ENCODE measurements around the gene AKAP8.
A peak's percentile ranks its signal among the peaks of the same experiment; 100 is the strongest.

AKAP8 gene

DNA sequence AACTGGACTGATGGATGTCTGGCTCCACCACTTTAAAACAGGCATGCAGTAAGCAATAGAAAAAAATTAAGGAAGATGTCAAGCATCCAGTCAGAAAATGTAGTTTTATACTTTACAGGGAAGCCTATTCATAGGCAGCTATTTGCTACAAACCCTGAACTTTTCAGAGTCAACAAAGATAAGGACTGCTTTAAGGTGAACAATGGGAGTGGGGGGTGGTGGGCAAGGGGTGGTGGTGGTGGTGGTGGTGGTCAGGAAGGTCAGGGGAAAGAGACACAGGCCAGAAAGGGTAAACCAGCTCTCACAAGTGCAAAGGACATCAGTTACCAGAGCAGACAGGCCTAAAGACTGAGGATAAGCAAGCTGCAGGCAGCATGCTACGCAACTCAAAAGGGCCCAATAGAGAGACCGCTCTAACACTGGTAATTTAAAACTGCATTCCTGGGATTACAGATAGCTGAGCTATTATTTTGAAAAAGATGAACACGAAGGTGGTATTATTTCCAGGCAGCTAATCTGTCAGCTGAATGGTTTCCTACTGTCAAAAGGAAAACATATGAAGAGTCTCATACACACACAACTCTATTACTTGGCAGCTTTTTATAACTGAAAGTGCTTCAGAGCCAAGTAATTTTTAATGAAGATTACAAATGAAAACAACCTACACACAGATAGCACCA is 62.1 kb downstream of the AKAP8 start:
- Mint-ChIP-seq H3K4me3 (peak overlapping the region; percentile 53), H3K4me1 (ENCODE audit: low read depth) (peaks cover 90% of the 10 kb centered on the region), H3K36me3 (ENCODE audit: low read depth) (peaks cover 18% of the 10 kb centered on the region), H3K9me3 (no peaks in the 10 kb centered on the region), H3K27me3 (no peaks in the 10 kb centered on the region), H3K27ac (peak overlapping the region; percentile 91)

DNA sequence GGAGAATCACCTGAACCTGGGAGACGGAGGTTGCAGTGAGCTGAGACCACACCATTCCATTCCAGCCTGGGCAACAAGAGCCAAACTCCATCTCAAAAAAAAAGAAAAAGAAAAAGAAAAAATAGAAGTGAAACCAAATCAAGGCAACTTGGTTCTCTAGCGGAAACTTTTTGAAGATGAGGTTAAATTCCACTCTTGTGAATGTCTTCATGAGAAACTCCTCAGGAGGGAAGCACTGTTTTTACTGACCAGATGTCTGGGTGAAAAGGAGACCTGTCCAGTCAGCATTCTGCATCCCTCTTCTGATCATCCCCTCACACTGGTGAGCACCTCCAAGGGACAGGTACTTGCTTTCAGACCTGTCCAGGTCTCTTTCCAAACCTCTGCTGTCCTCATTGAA is 63.1 kb downstream of the AKAP8 start:
- Mint-ChIP-seq H3K4me3 (peak overlapping the region; percentile 53), H3K27me3 (no peaks in the 10 kb centered on the region), H3K4me1 (ENCODE audit: low read depth) (peaks cover 93% of the 10 kb centered on the region), H3K27ac (peak overlapping the region; percentile 91), H3K36me3 (ENCODE audit: low read depth) (peaks cover 17% of the 10 kb centered on the region), H3K9me3 (no peaks in the 10 kb centered on the region)

DNA sequence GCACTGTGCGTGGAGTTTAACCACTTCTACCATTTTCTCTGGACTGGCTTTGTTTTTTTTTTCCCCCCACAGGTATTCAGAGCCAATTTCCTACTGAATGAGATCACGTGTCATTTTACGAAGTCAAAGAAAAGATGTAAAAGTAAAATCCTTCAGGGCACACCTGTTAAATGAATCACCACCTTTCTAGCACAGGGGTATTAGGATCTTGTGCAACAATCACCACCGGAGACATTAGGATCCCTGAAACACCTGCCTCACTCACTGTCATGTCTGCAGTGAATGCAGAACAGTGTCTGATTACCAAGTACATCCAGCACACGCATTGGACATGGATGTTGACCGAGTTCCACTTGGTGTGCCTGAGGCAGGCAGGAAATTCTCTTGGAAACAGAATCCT is 64.5 kb downstream of the AKAP8 start:
- Mint-ChIP-seq H3K27ac (peak overlapping the region; percentile 75), H3K27me3 (no peaks in the 10 kb centered on the region), H3K4me3 (peak overlapping the region; percentile 17), H3K4me1 (ENCODE audit: low read depth) (peaks cover 93% of the 10 kb centered on the region), H3K36me3 (ENCODE audit: low read depth) (peaks cover 17% of the 10 kb centered on the region), H3K9me3 (no peaks in the 10 kb centered on the region)

DNA sequence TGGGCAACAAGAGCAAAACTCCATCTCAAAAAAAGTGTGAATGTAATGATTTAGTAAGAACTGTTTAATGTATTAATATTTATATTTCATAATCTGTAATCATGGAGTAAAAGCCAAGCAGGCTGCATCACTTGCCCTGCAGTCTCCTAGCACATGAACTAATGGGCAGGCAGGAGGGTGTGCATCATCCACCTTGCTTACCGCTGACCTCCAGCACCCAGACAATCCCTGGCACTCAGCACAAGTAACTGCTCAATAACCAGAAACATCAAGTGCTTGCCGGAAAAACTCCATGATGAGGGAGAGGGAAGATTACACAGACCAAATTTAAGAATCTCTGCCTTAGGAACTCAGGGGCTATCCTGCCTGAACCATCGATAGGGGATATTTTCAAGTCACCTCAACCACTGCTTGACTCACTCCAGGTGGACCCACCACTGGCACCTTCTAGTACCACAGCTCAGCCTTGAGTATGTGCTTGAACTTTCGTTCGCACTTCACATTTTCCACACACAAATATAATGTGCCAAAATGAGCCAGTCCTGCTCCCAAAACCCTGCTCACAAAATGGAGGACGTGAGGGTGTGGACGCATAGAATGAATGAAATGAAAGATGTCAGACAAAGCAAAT is 65.8 kb downstream of the AKAP8 start:
- Mint-ChIP-seq H3K36me3 (ENCODE audit: low read depth) (peaks cover 22% of the 10 kb centered on the region), H3K4me1 (ENCODE audit: low read depth) (peaks cover 92% of the 10 kb centered on the region), H3K27ac (peak overlapping the region; percentile 42), H3K9me3 (no peaks in the 10 kb centered on the region), H3K4me3 (no peak overlapping the region), H3K27me3 (no peaks in the 10 kb centered on the region)

DNA sequence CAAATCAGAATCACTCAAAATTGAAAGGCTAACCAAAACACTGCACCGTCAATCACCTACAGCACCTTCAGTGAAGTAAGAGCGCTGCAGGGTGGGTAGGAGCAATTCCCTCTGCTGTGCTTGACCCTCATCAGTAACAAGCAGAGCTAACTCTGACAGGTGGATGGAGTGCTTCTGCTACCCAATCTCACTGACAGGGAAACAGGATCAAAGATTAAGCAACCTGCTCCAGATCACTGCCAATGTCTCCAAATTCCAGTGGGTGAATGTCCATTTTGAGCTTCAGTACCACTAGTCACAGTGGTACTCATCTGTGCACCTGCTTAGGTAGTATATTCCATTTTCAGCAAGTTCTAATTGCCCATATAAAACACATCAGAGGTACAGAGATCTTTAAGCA is 72.4 kb downstream of the AKAP8 start:
- Mint-ChIP-seq H3K27ac (peak overlapping the region; percentile 5), H3K9me3 (no peaks in the 10 kb centered on the region), H3K36me3 (ENCODE audit: low read depth) (peaks cover 13% of the 10 kb centered on the region), H3K27me3 (no peaks in the 10 kb centered on the region), H3K4me3 (no peak overlapping the region), H3K4me1 (ENCODE audit: low read depth) (peaks cover 89% of the 10 kb centered on the region)

DNA sequence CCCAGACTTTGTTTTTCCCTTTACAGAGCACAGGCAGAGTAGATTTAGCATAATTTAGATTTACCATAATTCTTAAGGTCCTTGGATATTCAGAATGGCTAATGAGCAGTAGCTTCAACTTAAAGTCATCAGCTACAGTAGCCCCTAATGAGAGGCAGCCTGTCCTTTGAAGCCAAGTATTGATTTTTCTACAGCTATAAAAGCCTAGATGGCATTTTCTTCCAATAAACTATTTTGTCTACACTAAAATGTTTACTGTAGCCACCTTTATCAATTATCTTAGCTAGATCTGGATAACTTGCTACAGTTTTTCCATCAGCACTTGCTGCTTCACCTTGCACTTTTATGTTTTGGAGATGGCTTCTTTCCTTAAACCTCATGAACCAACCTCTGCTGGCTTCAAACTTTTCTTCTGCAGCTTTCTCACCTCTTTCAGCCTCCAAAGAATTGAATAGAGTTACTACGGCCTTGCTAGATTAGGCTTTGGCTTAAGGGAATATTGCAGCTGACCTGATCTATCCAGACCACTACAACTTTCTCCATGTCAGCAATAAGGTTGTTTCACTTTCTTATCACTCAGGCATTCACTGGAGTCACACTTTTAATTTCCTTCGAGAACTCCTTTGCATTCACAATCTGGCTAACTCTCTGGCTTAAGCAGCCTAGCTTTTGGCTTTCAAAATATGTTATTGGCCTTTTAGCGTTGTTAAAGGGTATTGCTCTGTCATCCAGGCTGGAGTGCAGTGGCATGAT is 73.8 kb downstream of the AKAP8 start:
- H3K36me3 Mint-ChIP-seq (ENCODE audit: low read depth): peaks cover 8% of the 10 kb centered on the region
- H3K9me3 Mint-ChIP-seq: no peaks in the 10 kb centered on the region
- no peaks in the 10 kb centered on the region for H3K27me3 Mint-ChIP-seq
- H3K4me1 Mint-ChIP-seq (ENCODE audit: low read depth): peaks cover 89% of the 10 kb centered on the region
- H3K4me3 Mint-ChIP-seq: no peak overlapping the region
- H3K27ac Mint-ChIP-seq: no peak overlapping the region

DNA sequence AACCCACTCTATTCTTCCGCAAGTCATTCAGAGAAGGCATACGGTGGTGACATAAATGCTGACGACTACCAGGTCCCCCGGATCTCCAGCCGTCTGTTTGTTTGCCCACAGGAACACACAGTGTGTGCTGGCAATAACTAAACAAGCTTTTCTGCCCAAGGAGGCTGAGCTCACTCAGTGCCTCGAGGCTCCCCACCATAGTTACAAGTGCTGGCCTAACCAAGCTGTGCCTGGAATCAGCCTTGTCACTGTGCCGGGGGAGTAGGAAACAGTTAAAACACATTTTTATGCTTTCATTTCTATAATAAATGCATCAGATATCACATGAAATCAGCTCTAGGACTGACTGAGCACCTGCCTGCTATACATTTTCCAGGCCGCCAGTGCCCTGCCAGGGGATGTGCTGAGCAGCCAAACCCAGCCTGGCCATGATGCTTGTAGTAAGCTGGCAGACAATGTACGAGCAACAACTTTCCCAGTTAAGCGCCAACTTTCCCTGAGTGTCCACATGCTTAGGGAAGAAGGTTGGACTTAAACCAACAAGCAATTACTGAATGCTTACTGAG is 75.4 kb downstream of the AKAP8 start:
- Mint-ChIP-seq H3K27ac (peak overlapping the region; percentile 92), H3K27me3 (no peaks in the 10 kb centered on the region), H3K4me3 (peak overlapping the region; percentile 33), H3K4me1 (ENCODE audit: low read depth) (peaks cover 89% of the 10 kb centered on the region), H3K9me3 (no peaks in the 10 kb centered on the region), H3K36me3 (ENCODE audit: low read depth) (peaks cover 3% of the 10 kb centered on the region)
